ENCODE measurements around the gene MAD1L1. TPM values are rescaled to one million over a fixed set of nuclear protein-coding genes. Genes with fewer than 3 reads are reported as not detected.
A peak's percentile ranks its signal among the peaks of the same experiment; 100 is the strongest.

The MAD1L1 gene
- polyA plus RNA-seq (2011; rRNA removed) (18.3 and 32.0 TPM in 2 replicates), polyA minus RNA-seq (2011; rRNA and poly(A)+ RNA removed) (21.6 and 24.2 TPM in 2 replicates)

DNA sequence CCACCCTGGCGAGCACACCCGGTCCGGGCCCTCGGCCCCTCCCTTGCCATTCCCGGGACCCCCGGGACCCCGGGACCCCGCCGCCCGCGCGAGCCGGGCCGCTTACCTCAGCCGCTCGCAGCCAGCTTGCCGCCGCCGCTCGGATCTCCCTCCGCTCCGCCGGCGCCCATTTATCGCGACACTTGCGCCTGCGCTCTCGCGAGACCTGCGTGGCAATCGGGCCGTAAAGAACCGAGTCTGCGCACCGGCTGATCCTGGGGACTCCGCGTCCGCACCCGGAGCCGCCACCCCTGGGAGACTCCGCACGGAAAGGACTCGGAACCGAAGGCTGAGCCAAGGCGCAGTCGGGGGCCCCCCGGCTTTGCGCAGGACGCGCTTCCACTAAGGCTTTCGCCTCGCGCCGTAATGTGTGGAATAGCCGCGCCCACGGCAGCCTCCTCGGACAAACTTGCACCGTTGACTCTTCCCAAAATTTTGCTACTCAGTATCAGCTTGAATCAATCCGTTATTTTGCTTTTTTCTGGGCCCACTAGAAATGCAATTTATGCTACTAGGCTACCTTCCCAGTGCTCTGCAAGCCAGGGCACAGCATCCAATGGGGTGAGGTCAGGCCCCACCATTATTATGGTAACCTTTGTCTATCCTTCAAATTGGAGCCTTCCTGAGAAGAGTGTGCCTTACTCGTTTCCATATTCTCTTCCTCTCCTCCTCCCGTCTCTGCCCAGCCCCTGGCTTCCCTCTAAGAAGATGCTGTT, at the start of gene MAD1L1:
Gene MAD1L1, minus strand, starts transcription at position 180 of the 755 bp plus-strand sequence. CDS start 2,812 bp downstream, outside the sequence.
- Histone ChIP-seq H3K36me3 (ENCODE audit: control insufficient read depth, insufficient read depth, low read length) (peaks cover 11% of the 10 kb centered on the region), H3K27me3 (ENCODE audit: control insufficient read depth, insufficient read depth, low read length) (no peaks in the 10 kb centered on the region)
- CTCF ChIA-PET = interaction anchor here (1.0 to 2.2 kb wide), 3 partner anchors 115 to 218 kb away, joined by 3 to 7 read pairs (median 3); no protein-coding TSS in a partner anchor

GRCh38 chr7:2282185-2282751, 49.5 kb upstream of the MAD1L1 start:
- Histone ChIP-seq H3K36me3 (ENCODE audit: control insufficient read depth, insufficient read depth, low read length) (no peaks in the 10 kb centered on the region), H3K27me3 (ENCODE audit: control insufficient read depth, insufficient read depth, low read length) (no peaks in the 10 kb centered on the region), H3K4me3 (ENCODE audit: low read depth, low read length) (no peak overlapping the region)
- no peak for TF ChIP-seq CTCF (IDR thresholded peaks at IDR 0.05; ENCODE audit: insufficient read depth, low read depth, low read length)
- POLR2A ChIA-PET = no interaction called here
- CTCF ChIA-PET = interaction anchor here (1.8 kb wide), 1 partner anchor 66 kb away, joined by 6 read pairs; no protein-coding TSS in a partner anchor
- no peak for DNase-seq (ENCODE audit: low read depth)

More for the DNA sequence above, at the start of gene MAD1L1:
- peak within 1 kb of the TSS; percentile 89 for H3K4me3 ChIP-seq (ENCODE audit: low read depth, low read length)
- TF ChIP-seq CTCF (IDR thresholded peaks at IDR 0.05; ENCODE audit: insufficient read depth, low read depth, low read length) = no peak
- POLR2A ChIA-PET = no interaction called here
- DNase-seq (ENCODE audit: low read depth) = peak; percentile 44

- CTCF ChIA-PET = interaction anchor here (1.8 kb wide), 1 partner anchor 66 kb away, joined by 6 read pairs; no protein-coding TSS in a partner anchor
- H3K27me3 ChIP-seq (ENCODE audit: control insufficient read depth, insufficient read depth, low read length) = no peaks in the 10 kb centered on the region
- H3K4me3 ChIP-seq (ENCODE audit: low read depth, low read length) = no peak overlapping the region
- no peak for TF ChIP-seq CTCF (IDR thresholded peaks at IDR 0.05; ENCODE audit: insufficient read depth, low read depth, low read length)
- H3K36me3 ChIP-seq (ENCODE audit: control insufficient read depth, insufficient read depth, low read length) = no peaks in the 10 kb centered on the region
- DNase-seq (ENCODE audit: low read depth) = no peak
- POLR2A ChIA-PET = no interaction called here
These were observed 48.8 kb upstream of the MAD1L1 start for GRCh38 chr7:2281541-2281940.

DNA sequence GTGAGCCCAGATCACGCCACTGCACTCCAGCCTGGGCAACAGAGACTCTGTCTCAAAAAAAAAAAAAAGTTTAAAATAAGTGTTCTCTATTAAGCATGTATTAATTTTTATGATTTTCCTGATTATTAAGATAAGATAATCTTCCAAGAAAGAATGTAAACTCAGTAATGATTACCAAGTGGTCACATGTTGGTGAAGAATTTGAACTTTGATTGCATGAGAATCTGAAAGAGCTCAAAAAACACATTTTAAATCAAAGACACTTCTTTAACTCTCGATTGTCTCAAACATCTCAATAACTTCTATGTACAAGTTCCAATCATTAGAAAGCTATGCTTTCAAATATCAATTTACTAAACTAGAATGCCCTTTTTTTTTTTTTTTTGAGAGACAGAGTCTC, 47.7 kb upstream of the MAD1L1 start:
- TF ChIP-seq CTCF (IDR thresholded peaks at IDR 0.05; ENCODE audit: insufficient read depth, low read depth, low read length) = no peak
- ChIA-PET CTCF (interaction anchor here (0.6 to 1.2 kb wide), 2 partner anchors 9 to 15 kb away, joined by 3 read pairs; no protein-coding TSS in a partner anchor), POLR2A (no interaction called here)
- no peaks in the 10 kb centered on the region for H3K36me3 ChIP-seq (ENCODE audit: control insufficient read depth, insufficient read depth, low read length)
- H3K4me3 ChIP-seq (ENCODE audit: low read depth, low read length) = no peak overlapping the region
- no peaks in the 10 kb centered on the region for H3K27me3 ChIP-seq (ENCODE audit: control insufficient read depth, insufficient read depth, low read length)
- no peak for DNase-seq (ENCODE audit: low read depth)

- Histone ChIP-seq H3K36me3 (ENCODE audit: control insufficient read depth, insufficient read depth, low read length) (0 out of 2 replicates have a peak, but pooled peaks cover 2% of the 10 kb centered on the region), H3K27me3 (ENCODE audit: control insufficient read depth, insufficient read depth, low read length) (no peaks in the 10 kb centered on the region), H3K4me3 (ENCODE audit: low read depth, low read length) (no peak overlapping the region)
- TF ChIP-seq CTCF (IDR thresholded peaks at IDR 0.05; ENCODE audit: insufficient read depth, low read depth, low read length) = no peak
- CTCF ChIA-PET = interaction anchor here (1.2 kb wide), 1 partner anchor 9 kb away, joined by 3 read pairs; no protein-coding TSS in a partner anchor
- DNase-seq (ENCODE audit: low read depth) = no peak
- POLR2A ChIA-PET = no interaction called here
These were observed 47.2 kb upstream of the MAD1L1 start for GRCh38 chr7:2279896-2280295.
